K562 (cell line): ENCODE measurements around the gene TMC6. TPM values are rescaled to one million over a fixed set of nuclear protein-coding genes. Genes with fewer than 3 reads are reported as not detected.

Source experiments
- BHLHE40 ChIP-seq: IDR thresholded peaks from 2 replicates; pipeline ENCODE4 v1.6.1; 2011; ENCODE audit warnings: low read length, improper control_type of control experiment
- CC2D1A ChIP-seq: fragments of 450-650 bp; IDR thresholded peaks from 2 replicates; pipeline ENCODE4 v1.6.1; 2017; ENCODE audit warnings: mild to moderate bottlenecking
- DEAF1 ChIP-seq: fragments of 450-650 bp; formaldehyde crosslinking; IDR thresholded peaks from 2 replicates; pipeline ENCODE4 v1.4.0; 2020; ENCODE audit warnings: mild to moderate bottlenecking, moderate library complexity
- JUND ChIP-seq, 2 experiments: IDR thresholded peaks; 2 replicates in 1 of 2; 3 replicates in 1 of 2; pipeline ENCODE4 v1.6.1; 2011; ENCODE audit warnings: borderline replicate concordance in 2 of 2, low read depth in 2 of 2, low read length in 2 of 2, improper control_type of control experiment in 1 of 2, missing biosample characterization in 1 of 2, missing genetic modification characterization in 1 of 2, missing genetic modification reagents in 1 of 2
- MAX ChIP-seq: sonication (generic); formaldehyde crosslinking; IDR thresholded peaks from 2 replicates; pipeline ENCODE4 v1.9.0; 2022; ENCODE audit warnings: mild to moderate bottlenecking, missing genetic modification reagents
- MITF ChIP-seq: IDR thresholded peaks from 2 replicates; pipeline ENCODE4 v1.6.1; 2014; ENCODE audit warnings: antibody characterized with exemption
- MNT ChIP-seq, 2 experiments: fragments of 450-650 bp; conservative IDR thresholded peaks; 2 replicates each; pipeline ENCODE4 v1.6.1; 2017; ENCODE audit warnings: mild to moderate bottlenecking in 2 of 2, moderate library complexity in 2 of 2
- MYNN ChIP-seq, 2 experiments: sonication (generic); formaldehyde crosslinking in 1 of 2; IDR thresholded peaks; 2 replicates each; pipeline versions ENCODE4 v1.5.0 to v1.6.1; 2016 to 2020; ENCODE audit warnings: antibody characterized with exemption in 1 of 2, missing genetic modification reagents in 1 of 2
- PHF20 ChIP-seq: fragments of 450-650 bp; IDR thresholded peaks from 2 replicates; pipeline ENCODE4 v1.6.1; 2018; ENCODE audit not compliant: partially characterized antibody
- RCOR1 ChIP-seq, 2 experiments: IDR thresholded peaks; 2 replicates each; pipeline ENCODE4 v1.6.1; 2012; ENCODE audit warnings: low read depth in 2 of 2, low read length in 2 of 2, borderline replicate concordance in 1 of 2, improper control_type of control experiment in 1 of 2
- SREBF1 ChIP-seq: fragments of 150-350 bp; IDR thresholded peaks from 2 replicates; pipeline ENCODE4 v1.6.1; 2014; ENCODE audit warnings: antibody characterized with exemption, low read depth, low read length, borderline replicate concordance
- TFAP4 ChIP-seq: sonication (generic); formaldehyde crosslinking; IDR thresholded peaks from 2 replicates; pipeline ENCODE4 v1.8.0; 2022; ENCODE audit warnings: missing genetic modification reagents, mild to moderate bottlenecking, moderate library complexity, borderline replicate concordance
- ZMIZ1 ChIP-seq, 2 experiments: fragments of 150-350 bp in 1 of 2; IDR thresholded peaks; 2 replicates each; pipeline ENCODE4 v1.6.1; 2012 to 2016; ENCODE audit warnings: low read depth in 2 of 2, low read length in 2 of 2, mild to moderate bottlenecking in 1 of 2, moderate library complexity in 1 of 2
- polyA plus RNA-seq, 8 experiments: library from polyadenylated mRNA; depleted of rRNA in 4 of 8; stranded (reverse) in 5 of 8; unstranded in 3 of 8; fragments of >200 nt; fragmentation: Nextera tagmentation in 2 of 8; fragmentation: Illumina TruSeq in 1 of 8; extraction: Ambion mirVana in 2 of 8; extraction: Trizol in 1 of 8; gene quantifications; 2 replicates each; pipeline versions ENCODE4 v1.2.1 to v1.2.3, GENCODE V29; 2011 to 2014; ENCODE audit warnings: inconsistent platforms in 1 of 8, missing spikeins in 1 of 8
- total RNA-seq, 7 experiments: library from RNA; depleted of rRNA in 6 of 7; stranded (reverse); fragments of >200 nt in 6 of 7; fragmentation: Illumina TruSeq in 2 of 7; extraction: Trizol in 2 of 7; gene quantifications; 2 replicates each; pipeline versions ENCODE4 v1.2.1 to v1.2.3, GENCODE V29; 2011 to 2021; ENCODE audit warnings: low replicate concordance in 1 of 7

The TMC6 gene
- total and polyA plus RNA-seq, 9 of the 15 experiments (the other 6 are each of a cell fraction or from before 2014, with no cell fraction given): 4.1 to 351 (median 66.9) TPM

- no peak for TF ChIP-seq MITF
- peak in 1 of 2 experiments; percentile 44; a peak in 1 of 4 replicates for TF ChIP-seq RCOR1 (IDR thresholded peaks at IDR 0.05; ENCODE audit: borderline replicate concordance in 1 of 2, low read depth in 2 of 2, low read length in 2 of 2)
- peak; percentile 69 for TF ChIP-seq MYNN (IDR thresholded peaks at IDR 0.05)
- TF ChIP-seq MYNN (CRISPR knock-in tag; IDR thresholded peaks at IDR 0.05): no peak
- peak; percentile 71; the same call in 1 of the 2 replicates for TF ChIP-seq TFAP4 (CRISPR knock-in tag)
- peak; percentile 38 for TF ChIP-seq PHF20
- peak; percentile 69 for TF ChIP-seq BHLHE40
- peak; percentile 69 for TF ChIP-seq MAX (CRISPR knock-in tag)
- 0 out of 2 replicates have a peak, but pooled peaks have one; percentile 10 for TF ChIP-seq CC2D1A
- TF ChIP-seq JUND (IDR thresholded peaks at IDR 0.05; ENCODE audit: borderline replicate concordance, low read depth, low read length): peak; percentile 51
- TF ChIP-seq JUND (tag; IDR thresholded peaks at IDR 0.05; ENCODE audit: borderline replicate concordance, low read depth, low read length): no peak
- TF ChIP-seq DEAF1 (CRISPR knock-in tag): peak; percentile 69; the same call in 1 of the 2 replicates
- TF ChIP-seq ZMIZ1 (IDR thresholded peaks at IDR 0.05; ENCODE audit: low read depth in 2 of 2, low read length in 2 of 2): 0 out of 4 replicates have a peak, but pooled peaks of 1 of the 2 experiments have one; percentile 20
- peak in 1 of 2 experiments; percentile 39; a peak in 1 of 4 replicates for TF ChIP-seq MNT (conservative IDR thresholded peaks at IDR 0.05)
- TF ChIP-seq SREBF1: no peak
Observed at GRCh38 chr17:78176548-78177025, 48.0 kb upstream of the TMC6 start (continued).
